Activated naive CD4-positive, alpha-beta T cell treated with anti-CD3 and anti-CD28 coated beads, Interleukin-2, amount 50 U/mL, for 16 hours (primary cell): ENCODE measurements around the gene FNIP1.
"Not testable (repeated sequence)": the region's sequence is repeated elsewhere in the genome, so short reads cannot be mapped to it uniquely, and the experiment has no call there.

Experiments used
- DNase-seq: peaks from one replicate; pipeline ENCODE4 v3.0.0-alpha.2; 2020

The FNIP1 gene

DNA sequence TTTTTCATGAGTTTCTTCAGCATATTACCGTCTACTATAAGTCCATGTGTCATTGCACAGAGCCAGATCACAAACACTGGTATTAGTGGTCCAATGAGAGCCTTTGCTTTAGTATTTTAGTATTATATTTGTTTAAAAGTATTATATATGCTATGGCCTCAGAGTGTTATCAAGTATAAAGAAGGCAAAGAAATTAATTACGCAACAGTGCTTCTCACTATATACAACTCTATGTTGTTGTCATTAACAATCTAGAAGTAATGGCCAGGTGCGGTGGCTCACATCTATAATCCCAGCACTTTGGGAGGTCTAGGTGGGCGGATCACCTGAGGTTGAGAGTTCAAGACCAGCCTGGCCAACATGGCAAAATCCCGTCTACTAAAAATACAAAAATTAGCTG, 114.6 kb downstream of the FNIP1 start:
- no peak for DNase-seq

DNA sequence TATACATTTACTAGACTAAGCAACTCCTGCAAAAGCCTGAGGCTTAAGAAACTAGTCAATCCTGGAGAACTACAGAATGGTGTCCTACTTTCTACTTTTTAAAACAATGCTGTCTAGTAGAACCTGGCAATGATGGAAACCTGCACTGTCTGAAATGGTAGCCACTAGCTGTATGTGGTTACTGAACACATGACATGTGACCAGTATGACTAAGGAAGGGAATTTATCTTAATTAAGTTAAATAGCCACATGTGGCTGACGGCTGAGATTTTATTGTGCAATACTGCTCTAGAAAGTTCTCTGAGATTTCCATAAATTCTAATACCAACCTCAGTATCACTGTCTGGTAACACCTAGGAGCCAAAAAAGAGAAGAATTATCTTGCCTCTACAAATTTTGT, 116.9 kb downstream of the FNIP1 start:
- DNase-seq, result no peak

DNA sequence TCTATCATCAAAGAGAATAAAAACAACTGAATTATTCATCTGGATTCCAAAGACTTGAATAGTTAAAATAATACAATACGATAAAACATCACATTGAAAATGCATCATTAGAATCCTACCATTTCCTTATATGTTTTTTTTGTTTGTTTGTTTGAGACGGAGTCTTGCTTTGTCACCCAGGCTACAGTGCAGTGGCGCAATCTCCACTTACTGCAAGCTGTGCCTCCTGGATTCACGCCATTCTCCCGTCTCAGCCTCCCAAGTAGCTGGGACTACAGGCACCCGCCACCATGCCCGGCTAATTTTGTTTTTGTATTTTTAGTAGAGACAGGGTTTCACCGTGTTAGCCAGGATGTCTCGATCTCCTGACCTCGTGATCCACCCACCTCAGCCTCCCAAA, 118.5 kb downstream of the FNIP1 start:
- not testable (repeated sequence) for DNase-seq

DNA sequence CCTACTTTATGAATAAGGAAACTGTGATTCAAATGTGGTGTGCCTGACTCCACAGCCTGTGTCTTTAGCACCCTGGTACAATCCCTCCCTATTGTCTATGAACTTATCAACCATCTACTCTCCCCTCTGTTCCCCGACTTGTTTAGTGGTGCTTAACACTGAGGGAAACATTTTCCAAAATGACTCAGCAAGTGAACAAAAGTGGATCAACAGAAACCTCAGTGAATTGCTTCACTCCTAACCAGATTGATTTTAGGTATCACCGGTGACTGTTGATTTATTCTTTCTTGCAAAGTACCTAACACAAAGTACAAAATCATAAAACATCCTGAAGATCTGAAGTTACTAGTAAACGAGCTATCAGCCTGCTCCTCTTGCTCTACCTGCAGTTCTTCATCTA, 119.7 kb downstream of the FNIP1 start:
- DNase-seq, result no peak

DNA sequence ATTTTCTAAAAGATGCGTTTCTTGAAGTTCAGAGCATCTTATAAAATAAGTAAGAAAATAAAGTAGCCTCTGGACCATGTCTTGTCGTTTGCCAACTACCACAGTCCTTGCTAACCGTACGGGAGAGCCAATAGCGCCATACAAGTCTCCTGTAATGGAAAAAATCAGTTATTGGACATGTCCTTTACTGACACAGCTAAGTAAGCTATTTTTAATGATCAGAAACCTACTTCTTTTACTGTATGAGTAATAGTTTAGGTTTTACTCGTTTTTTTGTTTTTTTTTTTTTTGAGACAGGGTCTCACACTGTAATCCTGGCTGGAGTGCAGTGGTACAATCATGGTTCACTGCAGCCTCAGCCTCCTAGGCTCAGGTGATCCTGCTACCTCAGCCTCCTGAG, 124.0 kb downstream of the FNIP1 start:
- DNase-seq, result no peak

DNA sequence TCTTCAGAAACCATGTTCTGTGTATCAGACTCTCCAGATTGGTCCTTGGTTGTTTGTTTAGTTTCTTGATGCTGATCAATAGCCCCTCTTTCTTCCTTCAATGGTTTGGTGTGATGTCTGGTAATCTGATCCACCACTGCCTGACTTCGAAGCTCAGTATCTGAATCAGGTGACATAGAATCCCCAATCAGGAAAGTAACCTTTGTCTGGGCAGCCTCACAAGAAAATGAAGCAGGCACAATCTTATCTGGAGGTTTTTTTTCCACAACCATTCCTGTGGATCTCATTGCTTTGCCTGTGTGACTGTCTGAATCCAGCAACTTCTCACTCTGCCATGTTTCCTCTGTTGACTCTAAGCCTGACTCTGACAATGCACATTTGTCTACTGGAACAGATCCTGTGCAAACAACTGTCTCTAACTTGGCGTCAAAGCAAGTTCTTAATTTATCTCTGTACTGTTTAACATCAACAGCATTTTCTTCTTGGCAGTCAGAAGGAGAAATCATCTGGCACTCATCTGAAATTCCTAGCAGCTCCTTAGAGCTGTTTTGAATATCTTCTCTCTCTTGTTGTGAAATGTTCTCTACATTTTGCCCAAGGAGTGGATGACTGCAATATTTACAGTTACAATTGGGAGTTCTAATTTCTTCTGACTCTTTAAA, 124.7 kb downstream of the FNIP1 start:
- no peak for DNase-seq

DNA sequence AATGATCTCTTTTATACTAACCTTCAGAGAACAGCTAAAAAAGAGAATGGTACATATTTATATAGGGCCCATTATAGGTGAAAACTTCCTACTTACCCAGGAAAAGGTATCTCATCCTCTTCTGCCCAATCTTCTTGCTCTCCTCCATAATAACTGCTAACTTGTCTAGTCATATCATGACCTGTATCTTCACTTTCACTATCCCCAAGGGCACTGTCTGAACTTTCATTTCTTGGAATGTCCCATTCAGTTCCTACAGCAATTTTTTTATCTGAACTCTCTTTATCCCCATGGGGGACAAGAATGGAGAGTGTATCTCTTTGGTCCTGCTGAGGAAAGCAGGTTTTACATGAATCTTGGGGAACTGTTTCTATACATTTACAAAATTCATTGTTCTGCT, 125.4 kb downstream of the FNIP1 start:
- DNase-seq, result no peak

DNA sequence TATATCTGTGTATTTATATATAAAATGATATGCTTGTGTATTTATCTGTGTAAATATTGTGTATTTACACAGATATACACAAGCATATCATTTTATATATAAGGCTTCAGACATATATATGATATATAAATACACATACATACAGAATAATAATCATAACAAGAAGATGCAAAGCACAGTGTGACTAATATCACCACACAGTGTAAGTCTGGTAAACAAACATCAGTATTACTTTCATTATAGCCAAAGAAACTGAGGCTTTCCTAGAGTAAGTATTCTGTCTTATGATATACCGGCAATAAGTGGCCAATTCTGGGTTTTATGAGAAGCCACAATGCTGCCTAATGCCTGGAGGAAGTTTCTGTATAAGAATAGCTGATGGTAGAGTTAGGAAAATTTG, 131.9 kb downstream of the FNIP1 start:
- no peak for DNase-seq

DNA sequence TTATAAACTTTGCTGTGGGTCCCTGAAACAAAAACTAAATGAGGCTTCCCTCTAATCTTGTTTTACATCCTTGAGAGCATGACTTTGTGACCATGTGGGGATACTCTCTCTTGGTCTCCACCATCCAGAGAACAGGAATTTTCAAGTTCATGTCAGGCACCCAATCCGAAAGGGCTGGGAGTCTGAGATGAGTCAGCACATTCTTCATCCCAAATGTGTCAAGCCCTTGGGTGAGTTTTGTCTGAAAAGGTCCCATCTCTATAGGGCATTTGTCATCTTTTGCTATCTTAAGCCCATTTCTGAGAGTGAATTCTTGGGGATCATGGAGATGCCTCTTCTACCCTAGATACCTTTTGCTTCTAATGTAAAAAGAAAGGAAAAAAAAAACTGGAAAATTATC, 134.9 kb downstream of the FNIP1 start:
- DNase-seq, result no peak

DNA sequence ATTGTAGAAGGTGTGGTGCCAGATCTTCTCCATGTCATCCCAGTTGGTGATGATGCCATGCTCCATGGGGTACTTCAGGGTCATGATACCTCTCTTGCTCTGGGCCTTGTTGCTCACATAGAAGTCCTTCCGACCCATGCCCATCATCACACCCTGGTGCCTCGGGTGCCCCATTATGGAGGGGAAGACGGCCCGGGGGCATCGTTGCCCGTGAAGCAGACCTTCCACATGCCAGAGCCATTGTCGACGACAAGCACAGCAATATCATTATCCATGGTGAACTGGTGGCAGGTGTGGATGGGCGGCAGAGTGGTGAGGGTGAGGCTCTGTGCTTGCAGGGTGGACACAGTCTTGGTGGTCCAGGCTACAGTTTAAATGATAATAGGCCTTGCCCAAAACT, 137.0 kb downstream of the FNIP1 start:
- DNase-seq, result no peak

DNA sequence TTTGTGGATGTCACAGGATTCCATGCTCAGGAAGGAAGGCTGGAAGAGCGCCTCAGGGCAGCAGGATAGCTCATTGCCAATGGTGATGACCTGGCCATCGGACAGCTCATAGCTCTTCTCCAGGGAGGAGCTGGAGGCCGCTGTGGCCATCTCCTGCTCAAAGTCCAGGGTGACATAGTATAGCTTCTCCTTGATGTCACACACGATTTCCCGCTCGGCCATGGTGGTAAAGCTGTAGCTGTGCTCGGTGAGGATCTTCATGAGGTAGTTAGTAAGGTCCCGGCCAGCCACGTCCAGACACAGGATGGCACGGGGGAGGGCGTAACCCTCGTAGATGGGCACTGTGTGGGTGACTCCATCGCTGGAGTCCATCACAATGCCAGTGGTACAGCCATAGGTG, 137.5 kb downstream of the FNIP1 start:
- DNase-seq, result no peak

DNA sequence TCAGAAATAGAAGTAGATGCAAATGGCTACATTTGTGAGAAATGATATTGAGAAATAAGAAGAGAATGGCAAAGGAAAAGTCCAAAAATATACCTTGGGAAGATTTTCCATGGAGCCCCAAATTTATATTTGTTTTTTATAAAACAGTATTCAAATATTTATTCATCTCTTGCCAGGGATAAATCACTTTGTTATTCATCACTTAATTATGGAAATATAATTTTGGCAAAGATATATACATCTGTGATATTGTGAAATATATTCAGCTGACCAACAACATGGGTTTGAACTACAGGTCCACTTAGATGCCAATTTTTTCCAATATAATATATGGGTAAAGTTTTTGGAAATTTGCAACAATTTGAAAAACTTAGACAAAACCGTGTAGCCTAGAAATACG, 142.0 kb downstream of the FNIP1 start:
- DNase-seq, result no peak

DNA sequence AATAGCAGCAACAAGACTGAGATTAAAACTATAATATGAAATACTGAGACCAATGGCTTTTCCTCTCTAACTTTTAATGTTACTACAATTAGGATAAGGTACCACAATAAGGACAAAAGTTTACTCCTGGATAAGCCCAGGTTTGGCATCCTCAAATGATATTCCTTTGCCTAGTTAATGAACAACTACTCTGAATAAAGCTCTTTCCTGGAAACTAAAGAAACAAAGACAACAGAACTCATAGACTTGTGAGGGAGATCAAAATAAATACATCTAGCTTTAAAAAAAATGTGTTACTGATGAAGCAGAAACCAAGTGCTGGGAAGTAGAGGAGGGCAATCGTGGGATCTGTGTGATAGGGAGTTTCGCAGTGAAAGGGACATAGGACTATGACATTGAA, 142.5 kb downstream of the FNIP1 start:
- no peak for DNase-seq

DNA sequence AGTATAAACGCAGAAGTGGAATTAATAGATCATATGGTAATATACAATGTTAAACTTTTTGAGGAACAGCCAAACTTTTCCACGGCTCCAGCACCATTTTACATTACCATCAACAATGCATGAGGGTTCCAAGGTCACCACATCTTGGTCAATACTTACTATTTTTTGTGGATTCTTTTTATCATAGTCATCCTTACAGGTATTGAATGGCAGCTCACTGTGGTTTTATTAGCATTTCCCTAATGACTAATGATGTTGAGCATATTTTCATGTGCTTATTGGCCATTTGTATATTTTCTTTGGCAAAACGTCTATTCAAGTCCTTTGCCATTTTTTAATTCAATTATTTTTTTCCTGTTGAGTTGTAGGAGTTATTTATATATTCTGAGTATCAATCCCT, 147.7 kb downstream of the FNIP1 start:
- no peak for DNase-seq

DNA sequence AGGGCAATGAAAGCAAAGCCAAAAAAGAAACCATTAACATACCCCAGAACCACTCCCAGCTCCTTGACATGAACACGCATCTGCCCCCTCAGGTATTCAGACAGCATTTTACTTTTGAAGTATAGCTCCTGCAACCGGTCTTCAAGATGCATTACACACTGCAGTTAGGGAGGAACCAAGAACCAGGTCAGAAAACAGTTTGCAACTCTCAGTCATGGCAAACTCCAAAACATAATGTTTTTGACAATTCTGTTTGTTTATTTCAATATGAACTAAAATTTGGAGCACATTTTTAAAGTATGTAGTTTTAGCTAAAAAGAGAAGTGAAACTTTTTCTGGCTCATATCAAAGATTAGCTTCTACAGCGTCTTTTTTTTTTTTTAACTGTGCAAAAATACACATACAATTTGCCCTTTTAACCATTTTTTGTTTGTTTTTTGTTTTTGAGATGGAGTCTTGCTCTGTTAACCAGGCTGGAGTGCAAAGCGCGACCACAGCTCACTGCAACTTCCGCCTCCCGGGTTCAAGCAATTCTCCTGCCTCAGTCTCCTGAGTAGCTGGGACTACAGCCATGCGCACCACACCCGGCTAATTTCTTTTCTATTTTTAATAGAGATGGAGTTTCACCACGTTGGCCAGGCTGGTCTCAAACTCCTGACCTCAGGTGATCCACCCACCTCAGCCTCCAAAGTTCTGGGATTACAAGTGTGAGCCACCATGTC, 149.6 kb downstream of the FNIP1 start:
- DNase-seq, result no peak

DNA sequence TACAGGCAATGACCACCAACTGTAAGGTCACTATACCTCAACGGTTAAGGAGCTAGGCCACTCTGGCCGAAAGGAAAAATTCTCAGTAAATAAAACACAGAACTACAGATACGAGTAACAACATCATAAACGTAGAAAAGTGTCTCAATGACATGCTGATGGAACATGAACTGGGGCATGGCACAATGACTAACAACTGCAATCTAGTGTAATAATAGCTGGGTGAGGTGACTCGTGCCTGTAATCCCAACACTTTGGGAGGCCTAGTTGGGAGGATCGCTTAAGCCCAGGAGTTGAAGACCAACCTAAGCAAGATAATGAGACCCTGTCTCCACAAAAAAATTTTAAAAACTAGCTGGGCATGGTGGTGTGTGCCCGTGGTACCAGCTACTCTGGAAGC, 152.0 kb downstream of the FNIP1 start:
- DNase-seq, result no peak

DNA sequence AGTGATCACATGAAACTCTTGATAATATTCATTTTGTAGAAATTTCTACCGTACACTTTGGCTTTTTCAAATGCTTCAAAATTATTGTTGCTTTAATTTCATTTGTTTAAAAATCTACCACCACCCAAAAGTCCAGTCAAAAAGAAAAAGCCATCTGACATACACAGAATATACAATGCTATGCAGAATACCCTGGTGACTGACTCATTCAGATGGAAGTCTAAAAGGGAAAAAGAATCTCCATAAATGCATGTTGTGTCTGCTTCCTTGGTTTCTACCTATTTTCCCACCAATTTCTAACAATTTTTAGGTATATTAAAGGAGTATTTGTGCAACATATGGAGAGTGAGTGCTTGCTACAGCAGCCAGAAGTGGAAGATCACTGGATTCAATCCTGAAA, 152.4 kb downstream of the FNIP1 start:
- DNase-seq, result no peak

DNA sequence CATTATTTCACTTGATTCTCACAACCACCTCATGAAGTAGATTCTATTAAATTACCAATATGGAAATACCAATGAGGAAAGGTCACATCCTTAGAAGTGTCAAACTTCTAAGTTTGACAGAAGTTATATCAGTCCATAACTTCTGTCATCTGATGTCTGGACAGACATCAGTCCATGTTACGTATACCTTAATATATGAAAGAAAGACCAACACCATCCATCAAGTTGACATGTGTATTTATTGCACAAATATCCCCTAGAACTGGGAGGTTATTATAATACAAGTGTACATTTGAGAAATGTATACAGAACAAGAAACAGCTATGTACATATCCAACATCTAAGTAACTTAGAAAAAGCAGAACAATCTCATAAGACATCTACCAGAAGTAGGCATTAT, 155.3 kb downstream of the FNIP1 start:
- DNase-seq, result no peak

DNA sequence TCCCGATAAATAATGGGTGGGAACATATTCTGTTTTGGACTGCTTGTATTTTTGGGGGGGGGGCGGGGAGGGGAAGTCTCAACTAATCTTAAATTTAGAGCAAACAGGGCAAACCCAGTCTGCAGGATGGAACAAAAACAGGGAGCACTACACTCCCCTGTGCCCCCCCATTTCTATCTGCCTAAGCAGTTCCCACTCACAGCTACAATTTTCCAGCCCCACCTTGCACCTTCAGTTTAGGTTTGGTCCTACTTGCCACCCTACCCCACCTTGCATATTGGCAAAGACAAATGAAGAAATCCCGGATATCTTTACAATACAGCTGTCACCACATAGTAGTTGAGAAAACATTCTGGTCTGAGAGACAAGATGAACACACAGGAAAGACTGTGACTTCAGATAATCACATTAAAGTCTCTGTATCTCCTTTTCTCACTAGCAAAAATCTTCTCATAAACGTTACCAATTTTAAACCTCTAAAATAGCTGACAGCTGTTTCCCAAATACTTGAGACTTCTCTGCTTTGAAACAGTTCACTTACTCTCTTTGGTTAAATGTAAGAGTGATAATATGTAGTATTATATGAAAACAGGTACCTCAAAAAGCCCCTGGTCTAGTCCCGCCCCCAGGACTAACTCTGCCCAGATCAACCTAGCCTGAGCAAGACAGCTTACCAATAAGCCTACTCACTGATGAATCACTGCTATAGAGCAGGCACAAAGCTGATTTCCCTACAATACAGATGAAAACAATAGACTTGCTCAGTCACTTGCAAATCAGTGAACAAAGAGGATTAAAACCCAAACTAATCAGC, 156.6 kb downstream of the FNIP1 start:
- DNase-seq, result peak; percentile 78

DNA sequence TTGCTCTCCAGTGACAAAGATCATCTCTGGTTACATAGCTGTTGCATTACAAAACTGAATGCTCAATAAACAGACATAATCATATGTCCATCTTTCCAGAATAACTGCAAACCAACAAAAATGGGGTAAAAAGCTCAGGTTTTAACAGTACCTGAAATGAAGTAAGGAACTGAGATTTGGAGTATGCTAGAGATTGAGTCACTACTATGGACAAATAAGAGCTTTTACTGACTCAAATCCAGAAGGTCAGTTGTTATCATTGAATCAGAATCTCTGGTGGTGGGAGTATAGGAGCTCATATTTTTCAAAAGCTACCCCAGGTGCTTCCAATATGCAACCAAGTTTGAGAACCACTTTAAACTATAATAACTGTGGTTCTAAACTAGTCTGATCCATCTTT, 157.7 kb downstream of the FNIP1 start:
- DNase-seq, result no peak

DNA sequence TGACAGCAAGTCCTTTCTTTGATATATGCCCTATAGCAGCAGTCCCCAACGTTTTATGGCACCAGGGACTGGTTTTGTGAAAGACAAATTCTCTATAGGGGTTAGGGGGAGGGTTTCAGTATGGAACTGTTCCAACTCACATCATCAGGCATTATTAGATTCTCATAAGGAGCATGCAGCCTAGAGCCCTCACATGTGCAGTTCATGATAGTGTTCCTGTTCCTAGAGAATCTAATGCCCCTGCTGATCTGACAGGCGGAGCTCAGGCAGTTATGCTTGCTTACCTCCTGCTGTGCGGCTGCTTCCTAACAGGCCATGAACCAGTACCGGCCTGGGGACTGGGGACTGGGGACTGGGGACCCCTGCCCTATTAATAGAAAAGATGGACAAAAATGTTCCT, 159.1 kb downstream of the FNIP1 start:
- no peak for DNase-seq

DNA sequence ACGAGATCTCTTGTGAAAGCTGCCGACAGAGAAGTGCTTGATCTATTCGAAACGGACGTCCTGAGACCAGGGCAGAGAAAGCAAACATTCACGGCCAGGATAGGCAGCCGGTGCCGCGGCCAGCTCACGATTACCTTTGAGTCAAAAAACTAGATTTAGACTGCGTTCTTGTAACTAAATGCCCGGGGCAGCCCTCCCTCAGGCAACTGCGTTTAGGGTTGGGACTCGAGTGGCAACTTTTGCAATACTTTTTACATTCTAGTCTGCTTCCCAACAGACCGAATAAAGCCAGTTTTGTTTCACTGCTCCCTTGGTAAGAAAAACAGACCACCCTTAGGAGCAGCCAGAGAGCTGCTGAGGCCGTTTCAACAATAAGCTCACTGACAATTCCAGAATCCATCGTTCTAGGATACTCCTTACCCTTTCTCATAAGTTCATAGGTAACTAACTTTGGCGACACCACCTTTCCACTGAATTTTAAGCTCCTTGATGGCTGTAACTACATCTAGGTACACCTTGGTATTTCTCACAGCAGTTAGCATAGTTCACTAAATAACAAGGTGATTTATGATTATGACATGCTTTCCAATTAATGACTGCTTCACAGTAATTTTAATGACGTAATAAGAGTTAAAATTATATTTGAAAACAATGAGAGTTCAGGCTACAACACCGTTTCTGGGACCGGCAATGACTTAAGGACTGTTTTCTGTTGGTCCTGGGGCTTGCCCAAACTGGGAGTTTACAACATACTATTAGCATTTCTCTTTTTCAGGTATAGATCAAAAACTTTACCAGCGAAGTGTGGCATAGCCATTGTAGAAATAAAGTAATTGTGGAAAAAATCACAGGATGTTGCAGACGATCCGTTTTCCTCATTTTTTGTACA, 160.9 kb downstream of the FNIP1 start:
- no peak for DNase-seq
